ENCODE measurements around the gene LKAAEAR1. TPM values are rescaled to one million over a fixed set of nuclear protein-coding genes. Genes with fewer than 3 reads are reported as not detected.
A peak's percentile ranks its signal among the peaks of the same experiment; 100 is the strongest.

The LKAAEAR1 gene
- total and polyA plus RNA-seq, 7 donors, result 0.19 to 1.5 TPM; not detected in 5

- Histone ChIP-seq H3K4me1 (peaks cover 0 to 27% (median 21%) of the 10 kb centered on the region in 4 donors), H3K27me3 (peaks cover 14 to 27% (median 26%) of the 10 kb centered on the region in 3 donors), H3K4me3 (no peak overlapping the region), H3K27ac (no peak overlapping the region), H3K36me3 (peaks cover 19 to 61% (median 29%) of the 10 kb centered on the region in 4 donors), H3K9me3 (no peaks in the 10 kb centered on the region)
- WGBS, 2 donors, result 84 to 87% methylated on average over 11 of the region's 11 CpGs
- DNase-seq, result peak; percentile 81
- intact Hi-C loops (cut with DNase I), result no loop called here
- TF ChIP-seq CTCF (IDR thresholded peaks at IDR 0.05) (no peak), POLR2AphosphoS5 (IDR thresholded peaks at IDR 0.05) (peak in 1 of 4 donors; percentile 27)
Observed at GRCh38 chr20:64033981-64034493, 50.2 kb downstream of the LKAAEAR1 start.

Small RNAs within 50 kb of the gene (small RNA-seq; reads per million reads assigned to genes)
- gene AL355803.1, result 0 reads per million in 3 donors
- 0 reads per million in 3 donors for gene MIR6813

Other genes with a start within 250 kb of the LKAAEAR1 start
- not detected for gene ABHD16B, start 222.9 kb downstream of the LKAAEAR1 start, total RNA-seq
- under 1 TPM in 1 of 3 donors, not detected in 2; 0.44 TPM for gene ABHD16B, start 222.9 kb downstream of the LKAAEAR1 start, polyA plus RNA-seq
- 100 to 1,000 TPM in 3 of 4 donors, 10 to 100 TPM in 1; 84.7 to 109 (median 104) TPM for gene TPD52L2, start 219.1 kb downstream of the LKAAEAR1 start, total RNA-seq
- gene TPD52L2, start 219.1 kb downstream of the LKAAEAR1 start, polyA plus RNA-seq, result 10 to 100 TPM; 71.7 to 84.2 (median 74.5) TPM
- gene DNAJC5, start 189.3 kb downstream of the LKAAEAR1 start, total RNA-seq, result 10 to 100 TPM; 25.0 to 36.4 (median 31.2) TPM
- 10 to 100 TPM; 21.6 to 62.8 (median 41.6) TPM for gene DNAJC5, start 189.3 kb downstream of the LKAAEAR1 start, polyA plus RNA-seq
- gene UCKL1, start 128.0 kb downstream of the LKAAEAR1 start, total RNA-seq, result 10 to 100 TPM; 21.1 to 36.3 (median 24.9) TPM
- 10 to 100 TPM; 22.8 to 45.6 (median 26.1) TPM for gene UCKL1, start 128.0 kb downstream of the LKAAEAR1 start, polyA plus RNA-seq
- 10 to 100 TPM in 2 of 4 donors, 1 to 10 TPM in 2; 5.1 to 10.8 (median 9.0) TPM for gene ZNF512B, start 114.5 kb downstream of the LKAAEAR1 start, total RNA-seq
- gene ZNF512B, start 114.5 kb downstream of the LKAAEAR1 start, polyA plus RNA-seq, result 1 to 10 TPM in 2 of 3 donors, under 1 TPM in 1; 0.23 to 5.5 (median 1.2) TPM
- gene SAMD10, start 104.8 kb downstream of the LKAAEAR1 start, total RNA-seq, result 1 to 10 TPM in 3 of 4 donors, under 1 TPM in 1; 0.68 to 8.3 (median 1.9) TPM
- gene SAMD10, start 104.8 kb downstream of the LKAAEAR1 start, polyA plus RNA-seq, result 1 to 10 TPM; 2.8 to 8.7 (median 4.2) TPM
- 10 to 100 TPM; 42.3 to 52.1 (median 46.9) TPM for gene PRPF6, start 103.3 kb downstream of the LKAAEAR1 start, total RNA-seq
- gene PRPF6, start 103.3 kb downstream of the LKAAEAR1 start, polyA plus RNA-seq, result 10 to 100 TPM; 23.4 to 59.9 (median 26.4) TPM
- 1 to 10 TPM in 1 of 4 donors, under 1 TPM in 3; under 0.01 to 1.1 (median 0.37) TPM for gene C20orf204, start 48.2 kb downstream of the LKAAEAR1 start, total RNA-seq
- 1 to 10 TPM in 1 of 3 donors, not detected in 2; 1.7 TPM for gene C20orf204, start 48.2 kb downstream of the LKAAEAR1 start, polyA plus RNA-seq
- 1 to 10 TPM; 1.8 to 5.5 (median 3.8) TPM for gene SOX18, start 34.8 kb downstream of the LKAAEAR1 start, total RNA-seq
- gene SOX18, start 34.8 kb downstream of the LKAAEAR1 start, polyA plus RNA-seq, result 10 to 100 TPM in 1 of 3 donors, 1 to 10 TPM in 1, under 1 TPM in 1; 0.69 to 11.9 (median 3.0) TPM
- gene TCEA2, start 21.2 kb downstream of the LKAAEAR1 start, total RNA-seq, result 10 to 100 TPM; 41.7 to 50.5 (median 42.2) TPM
- gene TCEA2, start 21.2 kb downstream of the LKAAEAR1 start, polyA plus RNA-seq, result 10 to 100 TPM in 2 of 3 donors, 1 to 10 TPM in 1; 2.1 to 14.0 (median 11.4) TPM
- gene RGS19, start 4.9 kb downstream of the LKAAEAR1 start, total RNA-seq, result 10 to 100 TPM in 2 of 4 donors, 1 to 10 TPM in 2; 7.5 to 12.3 (median 10.5) TPM
- 10 to 100 TPM; 11.1 to 22.0 (median 12.6) TPM for gene RGS19, start 4.9 kb downstream of the LKAAEAR1 start, polyA plus RNA-seq
- gene OPRL1, start 4.3 kb downstream of the LKAAEAR1 start, total RNA-seq, result 1 to 10 TPM in 1 of 4 donors, under 1 TPM in 3; 0.71 to 2.2 (median 0.89) TPM
- 1 to 10 TPM in 1 of 3 donors, under 1 TPM in 1, not detected in 1; under 0.01 to 1.0 TPM for gene OPRL1, start 4.3 kb downstream of the LKAAEAR1 start, polyA plus RNA-seq
- not detected for gene NPBWR2, start 23.2 kb upstream of the LKAAEAR1 start, total RNA-seq
- not detected for gene NPBWR2, start 23.2 kb upstream of the LKAAEAR1 start, polyA plus RNA-seq
- gene MYT1, start 80.1 kb upstream of the LKAAEAR1 start, total RNA-seq, result 1 to 10 TPM in 1 of 4 donors, under 1 TPM in 3; under 0.01 to 1.1 (median 0.22) TPM
- under 1 TPM in 1 of 3 donors, not detected in 2; 0.31 TPM for gene MYT1, start 80.1 kb upstream of the LKAAEAR1 start, polyA plus RNA-seq
- 10 to 100 TPM; 60.3 to 73.9 (median 65.2) TPM for gene PCMTD2, start 171.3 kb upstream of the LKAAEAR1 start, total RNA-seq
- gene PCMTD2, start 171.3 kb upstream of the LKAAEAR1 start, polyA plus RNA-seq, result 10 to 100 TPM in 2 of 3 donors, 1 to 10 TPM in 1; 9.9 to 26.4 (median 18.0) TPM